Ascending aorta (tissue), 2 donors: ENCODE data around the gene MEX3C. TPM values are rescaled to one million over a fixed set of nuclear protein-coding genes. Genes with fewer than 3 reads are reported as not detected.
A peak's percentile ranks its signal among the peaks of the same experiment; 100 is the strongest.

Source experiments
- DNase-seq, 2 donors: peaks; one replicate each; pipeline ENCODE4 v3.0.0-alpha.2; 2019; ENCODE audit warnings: low spot score in 2 of 2
- H3K27ac ChIP-seq, 2 donors: fragments of 200-600 bp; sonication (generic); one replicate each; pipeline ENCODE4 v1.5.1; 2016 to 2017; ENCODE audit warnings: mild to moderate bottlenecking in 1 of 2
- H3K27me3 ChIP-seq: fragments of 200-600 bp; sonication (generic); one replicate; pipeline ENCODE4 v1.5.1; 2017
- H3K36me3 ChIP-seq, 2 donors: fragments of 200-600 bp; sonication (generic); one replicate each; pipeline ENCODE4 v1.5.1; 2016
- H3K4me1 ChIP-seq, 2 donors: fragments of 200-600 bp; sonication (generic); one replicate each; pipeline ENCODE4 v1.5.1; 2016 to 2017; ENCODE audit warnings: mild to moderate bottlenecking in 1 of 2
- H3K4me3 ChIP-seq, 2 donors: fragments of 200-600 bp; sonication (generic); one replicate each; pipeline ENCODE4 v1.5.1; 2016 to 2017; ENCODE audit warnings: mild to moderate bottlenecking in 1 of 2
- H3K9me3 ChIP-seq, 2 donors: fragments of 200-600 bp; sonication (generic); one replicate each; pipeline ENCODE4 v1.5.1; 2016
- intact Hi-C: fragments of 100-400 bp; cut with DNase I; formaldehyde crosslinking; loops from one replicate; pipeline ENCODE4 v1.15.1; 2023
- total RNA-seq: library from RNA; depleted of rRNA; stranded (reverse); fragments of >200 nt; gene quantifications from one replicate; pipeline ENCODE4 v1.1.0, GENCODE V29; 2016
- TF ChIP-seq, protein P1 (sequence below), 3 experiments: fragments of 200-600 bp in 2 of 3; fragments of 450-650 bp in 1 of 3; sonication (generic) in 2 of 3; IDR thresholded peaks; one replicate each; pipeline ENCODE4 v1.5.1; 2016 to 2019; ENCODE audit warnings: antibody characterized with exemption in 3 of 3, mild to moderate bottlenecking in 1 of 3, moderate library complexity in 1 of 3

Gene MEX3C
- total RNA-seq, 1 donor from 2014 or later = 97.7 TPM

DNA sequence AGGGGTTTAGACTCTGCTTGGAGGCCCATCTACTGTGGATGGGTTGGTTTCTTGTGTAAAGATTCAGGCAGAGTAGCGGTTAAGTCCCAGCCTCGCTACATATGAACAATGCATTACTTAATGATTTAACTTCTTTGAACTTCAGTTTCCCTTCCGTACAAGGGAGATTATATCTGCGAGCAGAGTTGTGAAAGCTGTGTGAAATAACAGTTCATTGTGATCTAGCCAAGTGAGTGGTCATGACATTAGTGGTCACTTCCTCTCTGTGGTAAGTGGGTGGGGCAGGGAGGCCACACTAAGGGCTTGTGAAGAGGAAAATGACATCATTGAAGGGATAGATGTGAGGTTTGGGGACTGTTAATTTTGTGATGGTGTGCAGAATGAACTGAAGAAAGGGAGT is 14.1 kb upstream of the MEX3C start:
- Histone ChIP-seq H3K36me3 (no peaks in the 10 kb centered on the region), H3K9me3 (no peaks in the 10 kb centered on the region), H3K4me3 (no peak overlapping the region), H3K27ac (no peak overlapping the region), H3K4me1 (no peaks in the 10 kb centered on the region), H3K27me3 (no peaks in the 10 kb centered on the region)
- intact Hi-C loops = no loop called here
- TF ChIP-seq, protein P1, sequence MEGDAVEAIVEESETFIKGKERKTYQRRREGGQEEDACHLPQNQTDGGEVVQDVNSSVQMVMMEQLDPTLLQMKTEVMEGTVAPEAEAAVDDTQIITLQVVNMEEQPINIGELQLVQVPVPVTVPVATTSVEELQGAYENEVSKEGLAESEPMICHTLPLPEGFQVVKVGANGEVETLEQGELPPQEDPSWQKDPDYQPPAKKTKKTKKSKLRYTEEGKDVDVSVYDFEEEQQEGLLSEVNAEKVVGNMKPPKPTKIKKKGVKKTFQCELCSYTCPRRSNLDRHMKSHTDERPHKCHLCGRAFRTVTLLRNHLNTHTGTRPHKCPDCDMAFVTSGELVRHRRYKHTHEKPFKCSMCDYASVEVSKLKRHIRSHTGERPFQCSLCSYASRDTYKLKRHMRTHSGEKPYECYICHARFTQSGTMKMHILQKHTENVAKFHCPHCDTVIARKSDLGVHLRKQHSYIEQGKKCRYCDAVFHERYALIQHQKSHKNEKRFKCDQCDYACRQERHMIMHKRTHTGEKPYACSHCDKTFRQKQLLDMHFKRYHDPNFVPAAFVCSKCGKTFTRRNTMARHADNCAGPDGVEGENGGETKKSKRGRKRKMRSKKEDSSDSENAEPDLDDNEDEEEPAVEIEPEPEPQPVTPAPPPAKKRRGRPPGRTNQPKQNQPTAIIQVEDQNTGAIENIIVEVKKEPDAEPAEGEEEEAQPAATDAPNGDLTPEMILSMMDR (IDR thresholded peaks at IDR 0.05) = no peak
- peak in 1 of 2 donors; percentile 68 for DNase-seq

DNA sequence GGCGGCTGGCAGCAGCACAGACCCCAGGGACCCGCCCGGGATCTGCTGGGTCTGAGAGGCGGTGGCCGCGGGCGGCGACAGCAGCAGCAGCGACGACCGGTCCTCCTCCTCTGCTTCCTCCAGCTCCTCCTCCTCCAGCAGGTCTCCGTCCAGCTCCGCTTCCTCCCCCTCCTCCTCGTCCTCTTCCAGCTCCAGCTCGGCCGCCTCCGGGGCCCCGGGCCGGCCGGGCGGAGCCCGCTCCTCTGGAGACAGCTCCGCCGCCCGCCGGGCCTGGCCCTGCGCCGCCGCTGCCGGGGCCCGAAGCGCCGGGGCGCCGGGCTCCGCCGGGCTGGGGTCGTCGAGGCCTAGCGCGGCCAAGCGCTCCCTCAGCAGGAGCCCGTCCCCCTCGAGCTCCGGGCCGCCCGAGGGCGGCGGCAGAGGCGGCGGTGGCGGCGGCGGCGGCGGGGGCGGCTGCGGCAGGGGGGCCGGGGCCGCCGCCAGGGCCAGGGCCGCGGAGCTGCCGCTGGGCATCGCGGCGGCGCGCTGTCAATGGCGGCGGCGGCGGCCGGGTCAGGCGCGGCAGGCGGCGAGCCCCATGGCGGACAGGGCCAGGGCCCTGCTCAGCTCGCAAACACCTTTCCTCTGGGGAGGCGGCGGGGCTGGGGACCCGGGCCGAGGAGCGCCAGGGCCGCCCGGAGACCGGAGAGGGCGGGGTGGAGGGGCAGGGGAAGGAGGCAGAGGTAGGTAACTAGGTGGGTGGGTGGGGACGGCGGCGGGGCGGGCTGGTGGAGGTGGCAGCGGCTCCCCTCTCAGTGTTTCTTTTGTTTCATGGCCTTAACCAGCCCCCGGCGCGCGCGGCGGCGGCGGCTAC is 445 bp downstream of the MEX3C start:
- Histone ChIP-seq H3K27ac (peak overlapping the region; percentile 97 to 98), H3K4me3 (peak overlapping the region; percentile 81 to 82), H3K36me3 (no peaks in the 10 kb centered on the region), H3K4me1 (peaks cover 0 to 20% of the 10 kb centered on the region in 2 donors), H3K9me3 (no peaks in the 10 kb centered on the region), H3K27me3 (no peaks in the 10 kb centered on the region)
- peak in 1 of 2 donors; percentile 71 for DNase-seq
- intact Hi-C loops = loop anchor here (2.0 to 10.0 kb wide), 5 partner anchors 318 to 1382 kb away; partner anchors contain the start of genes ACAA2, MBD1, ME2 and MRO
- TF ChIP-seq, protein P1 (IDR thresholded peaks at IDR 0.05) = no peak

DNA sequence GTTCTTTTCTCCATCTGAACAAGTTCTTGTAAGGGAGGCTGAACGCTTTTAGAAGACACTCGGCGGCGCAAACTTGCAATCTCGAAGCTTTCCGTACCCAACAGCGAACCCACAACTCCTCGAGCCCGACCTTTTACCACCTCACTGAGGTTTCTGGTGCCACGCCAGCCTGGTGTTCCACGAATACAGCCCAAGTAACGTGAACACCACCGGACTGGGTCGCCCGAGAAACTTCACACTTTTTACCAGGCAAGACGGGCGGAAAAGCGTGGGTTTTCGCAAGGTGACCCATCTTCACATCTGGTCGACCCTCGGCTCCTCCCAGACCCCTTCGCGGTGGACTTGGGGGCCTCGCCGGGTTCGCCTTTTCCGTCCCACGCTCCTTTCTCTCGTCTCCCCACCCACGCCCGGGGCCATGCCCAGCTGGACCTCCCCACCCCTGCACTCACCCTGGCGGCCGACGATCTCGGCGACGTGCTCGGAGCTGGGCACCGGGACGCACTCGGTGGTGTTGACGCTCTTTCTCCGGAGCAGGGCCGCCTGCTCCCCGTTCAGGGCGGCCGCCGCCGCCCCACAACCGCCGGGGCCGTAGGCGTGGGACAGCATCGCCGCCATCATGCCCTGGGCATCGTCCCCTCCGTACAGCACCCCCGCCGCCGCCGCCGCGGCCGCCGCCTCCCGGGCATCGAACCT is 1.2 kb downstream of the MEX3C start:
- Histone ChIP-seq H3K27ac (peak overlapping the region; percentile 97 to 98), H3K4me3 (peak overlapping the region; percentile 81 to 82), H3K9me3 (no peaks in the 10 kb centered on the region), H3K27me3 (no peaks in the 10 kb centered on the region), H3K36me3 (no peaks in the 10 kb centered on the region), H3K4me1 (peaks cover 0 to 20% of the 10 kb centered on the region in 2 donors)
- intact Hi-C loops = loop anchor here (2.0 to 10.0 kb wide), 5 partner anchors 317 to 1381 kb away; partner anchors contain the start of genes ACAA2, MBD1, ME2 and MRO
- DNase-seq = peak in 1 of 2 donors; percentile 72
- TF ChIP-seq, protein P1 (IDR thresholded peaks at IDR 0.05) = no peak

DNA sequence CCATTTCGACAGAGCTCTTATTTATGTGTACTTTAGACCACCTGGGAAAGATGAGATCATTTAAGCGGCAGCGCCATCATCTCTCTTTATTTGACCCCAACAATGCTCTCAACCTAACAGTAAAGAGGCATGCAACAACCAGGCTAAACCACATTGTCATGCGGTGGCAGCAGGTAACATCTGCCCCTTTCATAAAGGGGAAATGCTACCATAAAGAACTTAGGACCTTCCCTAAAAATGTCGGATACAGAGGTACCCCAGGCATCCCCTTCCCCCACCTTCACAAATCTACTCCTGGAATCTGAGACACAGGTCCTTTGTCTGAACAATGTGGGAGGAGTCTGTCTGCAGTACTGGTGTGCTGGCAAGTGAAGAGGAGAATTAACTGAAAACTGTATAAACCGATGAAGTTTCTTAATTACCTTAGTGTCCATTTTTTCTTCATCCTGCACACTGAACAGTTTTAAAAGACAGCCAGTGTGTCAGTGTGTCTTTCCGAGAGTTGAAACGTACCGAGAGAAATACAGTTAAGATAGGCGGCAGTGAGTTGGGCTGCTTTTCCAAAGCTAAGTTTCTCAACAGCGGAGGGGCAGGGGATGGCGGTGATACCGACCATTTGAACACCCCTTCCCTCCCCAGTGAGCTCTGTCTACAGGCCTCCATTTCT is 1.9 kb downstream of the MEX3C start:
- Histone ChIP-seq H3K27me3 (no peaks in the 10 kb centered on the region), H3K4me3 (peak overlapping the region; percentile 81 to 82), H3K9me3 (no peaks in the 10 kb centered on the region), H3K36me3 (no peaks in the 10 kb centered on the region), H3K4me1 (peaks cover 0 to 24% of the 10 kb centered on the region in 2 donors), H3K27ac (peak overlapping the region; percentile 97 to 98)
- intact Hi-C loops = loop anchor here (2.0 to 10.0 kb wide), 6 partner anchors 229 to 1381 kb away; partner anchors contain the start of genes ACAA2, MBD1, ME2 and MRO
- DNase-seq = no peak
- TF ChIP-seq, protein P1 (IDR thresholded peaks at IDR 0.05) = no peak

DNA sequence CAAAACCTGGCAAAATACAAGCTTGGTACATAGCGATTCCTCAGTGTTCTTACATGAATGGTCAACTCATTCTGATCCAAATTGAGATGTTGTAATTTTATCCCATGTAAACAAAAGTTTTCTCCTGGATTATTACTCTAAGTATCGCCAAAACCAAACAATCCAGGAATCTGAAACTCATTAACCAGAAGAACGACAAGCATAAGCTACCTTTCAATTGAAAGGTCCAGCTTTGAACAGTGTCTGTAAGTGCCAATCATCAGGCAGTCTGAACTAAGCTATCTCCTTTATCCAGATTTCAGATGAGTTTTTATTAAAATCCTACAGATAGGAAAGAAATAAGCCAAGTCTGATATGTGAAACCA is 2.4 kb downstream of the MEX3C start:
- TF ChIP-seq, protein P1 (IDR thresholded peaks at IDR 0.05) = no peak
- Histone ChIP-seq H3K36me3 (no peaks in the 10 kb centered on the region), H3K4me1 (peaks cover 0 to 24% of the 10 kb centered on the region in 2 donors), H3K27me3 (no peaks in the 10 kb centered on the region), H3K4me3 (peak overlapping the region; percentile 81 to 82), H3K9me3 (no peaks in the 10 kb centered on the region), H3K27ac (peak overlapping the region; percentile 97 to 98)
- intact Hi-C loops = loop anchor here (2.0 to 10.0 kb wide), 5 partner anchors 228 to 1380 kb away; partner anchors contain the start of genes ACAA2, MBD1 and MRO
- DNase-seq = no peak
